VCaP (cell line): ENCODE results near the gene NCOR2.
A peak's percentile ranks its signal among the peaks of the same experiment; 100 is the strongest.

Experiments
- H3K27ac ChIP-seq: fragments of 450-650 bp; 2 replicates; pipeline ENCODE4 v1.5.1; 2017
- TF ChIP-seq, protein P1 (sequence below): fragments of 450-650 bp; conservative IDR thresholded peaks from 2 replicates; pipeline ENCODE4 v1.5.1; 2017; ENCODE audit warnings: mild to moderate bottlenecking, moderate library complexity

The NCOR2 gene

DNA sequence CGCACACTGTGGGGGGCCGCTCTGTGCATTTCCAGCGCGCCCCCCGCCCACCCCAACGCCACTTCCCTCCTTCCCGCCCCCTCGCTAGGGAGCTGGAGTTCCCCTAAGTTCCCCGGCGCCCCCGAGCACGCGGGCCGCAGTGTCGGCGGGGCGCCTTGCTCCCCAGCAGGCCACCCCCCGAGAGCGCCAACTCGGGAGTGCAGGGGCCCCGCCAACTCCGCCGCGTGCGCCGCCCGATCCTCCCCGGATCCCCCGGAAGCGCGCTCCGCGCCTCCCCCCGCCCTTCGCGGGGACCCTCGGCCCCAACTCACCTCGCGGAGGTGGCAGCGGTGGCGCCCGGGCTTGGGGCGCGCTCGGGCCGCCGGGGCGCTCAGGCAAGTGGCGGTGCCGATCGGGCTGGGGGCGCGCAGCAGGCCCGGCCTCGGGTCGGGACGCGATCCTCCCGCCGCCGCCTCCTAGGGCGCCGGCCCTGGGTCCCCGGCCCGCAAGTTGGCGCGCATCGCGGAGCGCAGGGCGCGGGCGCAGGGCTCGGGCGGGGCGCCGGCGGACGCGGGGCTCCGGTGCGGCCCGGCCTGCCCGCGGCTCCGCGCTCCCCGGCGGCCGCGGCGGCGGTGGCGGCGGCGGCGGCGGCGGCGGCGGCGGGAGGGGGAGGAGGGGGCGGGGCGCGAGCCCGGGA lies at the start of gene NCOR2:
TSS of gene NCOR2 (minus strand) at position 616 of the 676 bp plus-strand sequence. CDS start 72,361 bp downstream, outside the sequence.
- TF ChIP-seq, protein P1, sequence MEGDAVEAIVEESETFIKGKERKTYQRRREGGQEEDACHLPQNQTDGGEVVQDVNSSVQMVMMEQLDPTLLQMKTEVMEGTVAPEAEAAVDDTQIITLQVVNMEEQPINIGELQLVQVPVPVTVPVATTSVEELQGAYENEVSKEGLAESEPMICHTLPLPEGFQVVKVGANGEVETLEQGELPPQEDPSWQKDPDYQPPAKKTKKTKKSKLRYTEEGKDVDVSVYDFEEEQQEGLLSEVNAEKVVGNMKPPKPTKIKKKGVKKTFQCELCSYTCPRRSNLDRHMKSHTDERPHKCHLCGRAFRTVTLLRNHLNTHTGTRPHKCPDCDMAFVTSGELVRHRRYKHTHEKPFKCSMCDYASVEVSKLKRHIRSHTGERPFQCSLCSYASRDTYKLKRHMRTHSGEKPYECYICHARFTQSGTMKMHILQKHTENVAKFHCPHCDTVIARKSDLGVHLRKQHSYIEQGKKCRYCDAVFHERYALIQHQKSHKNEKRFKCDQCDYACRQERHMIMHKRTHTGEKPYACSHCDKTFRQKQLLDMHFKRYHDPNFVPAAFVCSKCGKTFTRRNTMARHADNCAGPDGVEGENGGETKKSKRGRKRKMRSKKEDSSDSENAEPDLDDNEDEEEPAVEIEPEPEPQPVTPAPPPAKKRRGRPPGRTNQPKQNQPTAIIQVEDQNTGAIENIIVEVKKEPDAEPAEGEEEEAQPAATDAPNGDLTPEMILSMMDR: no peak
- peak within 1 kb of the TSS; percentile 98 for H3K27ac ChIP-seq

DNA sequence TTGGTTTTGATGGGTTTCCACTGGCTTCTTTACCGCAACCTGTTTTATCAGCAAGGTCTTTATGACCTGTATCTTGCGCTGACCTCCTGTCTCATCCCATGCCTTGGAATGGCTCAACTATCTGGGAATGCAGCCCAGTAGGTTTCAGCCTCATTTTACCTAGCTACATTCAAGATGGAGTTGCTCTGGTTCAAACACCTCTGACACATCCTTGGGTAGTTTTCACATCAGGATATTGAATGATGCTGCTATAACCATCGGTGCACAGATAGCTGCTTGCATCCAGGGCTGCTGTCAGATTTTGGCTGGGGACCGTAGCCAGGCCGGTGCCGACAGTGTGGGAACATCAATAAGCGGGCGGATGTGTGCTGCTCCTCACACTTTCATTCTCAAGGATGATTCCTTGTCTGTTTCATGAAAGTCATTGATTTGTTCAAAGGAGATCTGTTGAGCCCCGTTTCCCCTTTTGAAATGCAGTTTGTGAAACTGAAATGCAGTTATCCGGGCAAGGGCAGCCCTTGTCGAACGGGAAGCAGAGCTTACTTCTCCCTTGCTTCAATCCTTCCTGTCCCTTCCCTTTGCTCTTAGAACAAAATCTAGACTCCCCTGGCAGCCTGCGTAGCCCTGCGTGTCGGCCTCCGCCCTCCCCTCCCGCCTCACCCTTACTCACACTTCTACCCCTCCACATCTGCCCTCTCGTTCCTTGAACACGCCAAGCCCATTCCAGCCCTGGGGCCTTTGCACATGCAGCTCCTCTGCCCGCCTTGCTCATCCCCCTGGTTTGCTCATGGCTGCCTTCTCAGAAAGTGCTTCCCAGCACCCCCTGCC lies 49.2 kb upstream of the NCOR2 start:
- TF ChIP-seq, protein P1: no peak
- peak overlapping the region; percentile 33; the same call in 1 of the 2 replicates for H3K27ac ChIP-seq

DNA sequence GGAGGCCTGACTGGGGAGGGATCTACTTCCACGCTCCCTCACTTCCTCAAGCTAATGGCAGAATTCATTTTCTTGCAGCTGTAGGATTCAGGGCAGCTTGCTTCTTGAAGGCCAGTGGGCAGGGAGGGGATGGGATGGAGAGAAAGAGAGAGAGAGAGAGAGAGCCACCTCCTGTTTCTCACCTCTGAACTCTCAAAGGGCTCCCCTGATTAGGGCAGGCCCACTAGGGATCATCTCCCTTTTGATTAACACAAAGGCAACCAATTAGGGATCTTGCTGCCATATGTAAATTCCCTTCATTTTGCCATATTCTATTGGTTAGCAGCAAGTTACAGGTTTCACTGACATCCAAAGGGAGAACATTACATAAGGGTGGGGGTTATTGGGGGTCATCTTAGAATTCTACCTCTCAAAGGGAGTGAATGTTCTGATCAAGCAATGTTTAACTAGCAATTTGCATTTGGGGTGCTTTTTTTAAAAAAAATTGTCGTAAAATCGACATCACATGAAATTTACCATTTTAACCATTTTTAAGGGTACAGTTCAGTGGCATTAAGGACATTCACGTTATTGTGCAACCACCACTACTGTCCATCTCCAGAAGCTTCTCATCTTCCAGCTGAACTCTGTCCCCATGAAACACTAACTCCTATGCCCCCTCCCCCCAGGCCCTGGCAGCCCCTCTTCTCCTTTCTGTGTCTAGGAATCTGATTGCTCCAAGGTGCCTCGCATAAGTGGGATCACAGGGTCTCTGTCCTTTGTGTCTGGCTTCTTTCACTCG lies 47.3 kb upstream of the NCOR2 start:
- peak overlapping the region; percentile 98; the same call in 1 of the 2 replicates for H3K27ac ChIP-seq
- TF ChIP-seq, protein P1: no peak

DNA sequence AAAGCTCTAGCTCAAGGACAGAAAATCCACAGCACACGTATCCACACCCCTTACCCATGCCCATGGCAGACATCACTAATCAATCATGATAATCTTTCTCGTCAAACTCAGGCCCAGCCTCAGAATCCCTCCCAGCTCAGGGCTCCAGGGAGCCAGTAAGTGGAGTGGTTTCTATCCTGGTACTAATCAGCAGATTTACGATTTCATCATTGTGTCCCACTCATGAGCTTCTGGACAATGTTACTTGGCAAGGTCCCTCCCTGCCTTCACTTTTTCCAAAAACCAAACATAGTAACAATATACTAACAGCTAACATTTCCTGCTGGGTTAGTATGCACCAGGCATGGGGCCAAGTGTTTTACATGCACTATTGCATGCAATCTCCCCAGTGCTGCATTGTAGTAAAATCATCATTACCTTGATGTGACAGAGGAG lies 45.8 kb upstream of the NCOR2 start:
- peak overlapping the region; percentile 98 for H3K27ac ChIP-seq
- TF ChIP-seq, protein P1: no peak

DNA sequence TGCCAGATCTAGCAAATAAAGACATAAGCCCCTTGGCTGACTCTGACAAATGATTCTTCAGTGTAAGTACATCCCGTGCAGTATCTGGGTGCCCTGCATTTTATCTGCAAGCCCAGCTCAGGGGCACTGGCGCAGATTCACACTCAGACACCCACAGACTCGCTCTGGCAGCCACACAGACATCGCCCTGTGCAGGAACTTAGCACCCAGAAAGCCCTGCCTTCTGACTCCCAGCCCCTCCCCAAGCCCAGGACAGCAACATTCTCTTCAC lies 44.9 kb upstream of the NCOR2 start:
- peak overlapping the region; percentile 98 for H3K27ac ChIP-seq
- TF ChIP-seq, protein P1: no peak

DNA sequence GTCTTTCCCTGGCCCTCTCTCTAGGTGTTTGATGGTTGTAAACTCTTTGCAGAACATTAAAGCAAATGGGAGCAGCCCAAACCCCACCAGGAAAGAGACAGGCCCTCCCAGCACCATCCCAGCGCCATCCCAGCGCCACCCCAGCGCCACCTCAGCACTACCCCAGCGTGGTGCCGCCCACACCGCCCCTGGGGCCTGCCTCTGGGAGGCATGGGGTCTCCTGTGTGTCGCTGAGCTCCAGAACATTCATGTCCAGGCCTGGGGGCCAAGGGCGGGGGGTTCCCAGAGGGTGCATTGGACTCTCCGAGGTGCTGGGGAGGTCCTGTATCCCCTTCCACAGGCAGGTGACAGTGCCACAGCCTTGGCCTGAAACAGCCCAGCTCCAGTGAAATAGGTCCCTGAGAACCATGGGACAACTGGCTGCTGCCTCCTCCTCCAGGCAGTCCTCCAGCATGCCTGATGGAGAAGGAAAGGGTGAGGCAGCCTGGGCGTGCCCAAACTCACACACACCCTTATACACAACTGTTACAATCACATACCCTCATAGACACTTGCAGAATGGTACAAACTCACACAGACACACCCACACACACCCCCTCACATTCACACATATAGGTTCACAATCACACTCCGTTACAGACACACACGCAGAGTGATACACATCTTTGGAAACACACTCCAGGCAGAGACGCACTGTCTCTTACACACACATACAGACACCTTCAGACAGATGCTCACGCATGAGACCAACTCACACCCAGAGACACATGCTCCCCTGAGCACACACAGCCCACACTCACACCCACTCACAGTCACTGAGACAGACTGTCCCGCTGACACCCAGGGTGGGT lies 44.4 kb upstream of the NCOR2 start:
- H3K27ac ChIP-seq: peak overlapping the region; percentile 98
- TF ChIP-seq, protein P1: no peak
